NCI-H2227 (cell line): ENCODE data around the gene GATA5.

ENCODE experiments used
- DNase-seq: peaks from one replicate; lab custom pipeline; 2025; ENCODE audit not compliant: unreplicated experiment; lab: John Stamatoyannopoulos, UW

GATA5 gene

GRCh38 chr20:62418709-62419487 is 56.9 kb downstream of the GATA5 start:
- no peak for DNase-seq

- DNase-seq, result no peak
These were observed 57.6 kb downstream of the GATA5 start for GRCh38 chr20:62417981-62418708.

GRCh38 chr20:62416651-62417637 is 58.9 kb downstream of the GATA5 start:
- DNase-seq, result no peak

GRCh38 chr20:62415354-62416111 is 60.3 kb downstream of the GATA5 start:
- DNase-seq, result no peak

GRCh38 chr20:62413896-62414481 is 61.8 kb downstream of the GATA5 start:
- DNase-seq, result no peak
